ENCODE results near the gene HCRTR1. TPM values are rescaled to one million over a fixed set of nuclear protein-coding genes. Genes with fewer than 3 reads are reported as not detected.

Gene HCRTR1
- total and polyA plus RNA-seq, 2 donors (not counting 1 experiment from before 2014, with no cell fraction given): not detected

DNA sequence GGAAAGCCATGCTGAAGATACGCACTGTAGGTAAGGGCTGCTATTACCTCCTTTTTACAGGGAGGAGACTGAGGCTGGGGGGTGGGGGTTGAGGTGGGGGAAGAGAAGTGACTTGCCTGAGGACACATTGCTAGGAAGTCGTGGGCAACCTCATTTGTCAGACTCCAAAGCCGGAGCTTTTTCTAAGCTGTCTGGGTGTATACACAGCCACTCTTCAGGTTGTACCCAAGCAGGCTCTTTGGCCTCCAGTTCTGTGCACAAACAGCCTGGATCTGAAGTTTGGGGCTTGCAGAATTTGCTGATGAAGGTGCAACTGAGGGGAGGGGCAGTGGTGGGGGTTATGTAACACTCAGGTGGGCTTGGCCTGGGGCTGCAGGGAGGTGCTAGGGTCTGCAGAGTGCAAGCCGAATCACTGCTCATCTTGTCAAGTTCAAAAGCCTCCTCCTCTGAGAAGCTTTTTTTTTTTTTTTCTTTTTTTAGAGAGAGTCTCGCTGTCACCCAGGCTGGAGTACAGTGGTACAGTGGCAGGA is 24.3 kb upstream of the HCRTR1 start:
- H3K79me2 ChIP-seq (ENCODE audit: control insufficient read depth, insufficient read depth, low read length): no peaks in the 10 kb centered on the region
- H3K36me3 ChIP-seq (ENCODE audit: control insufficient read depth, insufficient read depth, low read length): no peaks in the 10 kb centered on the region
- no peak overlapping the region for H3K4me3 ChIP-seq (replicated peaks in 1 of 4; ENCODE audit: control extremely low read depth in 1 of 4, insufficient read depth in 1 of 4, low read depth in 3 of 4, low read length in 4 of 4)
- no peaks in the 10 kb centered on the region for H3K27me3 ChIP-seq (ENCODE audit: control insufficient read depth, insufficient read depth, low read length)
- no peaks in the 10 kb centered on the region for H3K9me3 ChIP-seq (ENCODE audit: control insufficient read depth, insufficient read depth, low read depth, low read length)
- no peaks in the 10 kb centered on the region for H4K20me1 ChIP-seq (ENCODE audit: control insufficient read depth, extremely low read depth, insufficient read depth, low read length)
- H3K9ac ChIP-seq (ENCODE audit: insufficient read depth, low read length): no peak overlapping the region
- H3K27ac ChIP-seq (ENCODE audit: insufficient read depth, low read length): no peak overlapping the region
- DNase-seq (ENCODE audit: low read depth in 2 of 2): no peak
- H2AFZ ChIP-seq (ENCODE audit: low read length): no peak overlapping the region
- TF ChIP-seq EZH2 (IDR thresholded peaks at IDR 0.05; ENCODE audit: low read length, missing control alignments) (no peak), CTCF (conservative IDR thresholded peaks at IDR 0.05 in 1 of 2, IDR thresholded peaks at IDR 0.05 in 1 of 2; ENCODE audit: low read depth in 1 of 2, low read length in 2 of 2) (no peak)
- H3K4me2 ChIP-seq (ENCODE audit: extremely low read depth, insufficient read depth, low read length): no peak overlapping the region
- H3K4me1 ChIP-seq (ENCODE audit: control insufficient read depth, extremely low read depth, insufficient read depth, low read length): peaks cover 2% of the 10 kb centered on the region

DNA sequence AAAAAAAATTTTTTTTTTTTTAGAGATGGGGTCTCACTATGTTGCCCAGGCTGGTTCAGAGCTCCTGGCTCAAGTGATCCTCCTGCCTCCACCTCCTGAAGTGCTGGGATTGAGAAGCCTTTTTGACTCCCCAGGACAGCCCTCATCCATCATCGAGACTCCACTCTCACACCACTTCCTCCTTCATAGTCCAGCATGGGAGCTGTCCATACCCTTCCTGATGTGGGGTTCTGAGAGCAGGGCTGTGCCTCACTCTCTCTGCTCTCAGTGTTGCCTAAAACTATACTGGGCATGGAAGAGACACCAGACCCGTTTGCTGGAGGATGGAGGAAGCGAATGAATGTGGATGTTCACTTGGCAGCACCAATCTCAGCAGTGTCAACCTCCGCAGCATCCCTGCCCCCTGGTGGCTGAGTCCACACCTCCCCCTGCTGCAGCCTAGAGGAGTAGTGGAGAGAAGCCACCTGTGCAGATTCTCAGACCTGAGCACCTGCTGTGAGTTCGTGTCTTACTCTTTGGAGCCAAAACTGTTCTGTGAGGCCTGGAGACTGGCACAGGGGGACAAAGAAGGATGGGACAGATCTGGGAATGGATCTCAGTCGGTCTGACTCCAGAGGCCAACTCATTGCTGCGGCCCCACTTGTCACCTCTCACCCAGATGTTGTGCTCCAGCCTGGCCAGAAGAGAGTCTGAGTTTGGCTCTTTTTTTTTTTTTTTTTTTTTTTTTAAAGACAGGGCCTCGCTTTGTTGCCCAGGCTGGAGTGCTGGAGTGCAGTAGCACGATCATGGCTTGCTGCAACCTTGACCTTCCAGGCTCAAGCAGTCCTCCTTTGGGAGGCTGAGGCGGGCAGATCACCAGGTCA is 23.5 kb upstream of the HCRTR1 start:
- H2AFZ ChIP-seq (ENCODE audit: low read length): no peak overlapping the region
- H3K36me3 ChIP-seq (ENCODE audit: control insufficient read depth, insufficient read depth, low read length): no peaks in the 10 kb centered on the region
- no peaks in the 10 kb centered on the region for H3K27me3 ChIP-seq (ENCODE audit: control insufficient read depth, insufficient read depth, low read length)
- H3K9me3 ChIP-seq (ENCODE audit: control insufficient read depth, insufficient read depth, low read depth, low read length): no peaks in the 10 kb centered on the region
- H3K4me3 ChIP-seq (replicated peaks in 1 of 4; ENCODE audit: control extremely low read depth in 1 of 4, insufficient read depth in 1 of 4, low read depth in 3 of 4, low read length in 4 of 4): no peak overlapping the region
- H3K79me2 ChIP-seq (ENCODE audit: control insufficient read depth, insufficient read depth, low read length): no peaks in the 10 kb centered on the region
- no peaks in the 10 kb centered on the region for H4K20me1 ChIP-seq (ENCODE audit: control insufficient read depth, extremely low read depth, insufficient read depth, low read length)
- no peak overlapping the region for H3K9ac ChIP-seq (ENCODE audit: insufficient read depth, low read length)
- no peak overlapping the region for H3K4me2 ChIP-seq (ENCODE audit: extremely low read depth, insufficient read depth, low read length)
- TF ChIP-seq EZH2 (IDR thresholded peaks at IDR 0.05; ENCODE audit: low read length, missing control alignments) (no peak), CTCF (conservative IDR thresholded peaks at IDR 0.05 in 1 of 2, IDR thresholded peaks at IDR 0.05 in 1 of 2; ENCODE audit: low read depth in 1 of 2, low read length in 2 of 2) (peak; percentile 92 to 95)
- H3K27ac ChIP-seq (ENCODE audit: insufficient read depth, low read length): no peak overlapping the region
- DNase-seq (ENCODE audit: low read depth in 2 of 2): peak; percentile 47 to 76
- no peaks in the 10 kb centered on the region for H3K4me1 ChIP-seq (ENCODE audit: control insufficient read depth, extremely low read depth, insufficient read depth, low read length)

- no peak overlapping the region for H3K27ac ChIP-seq (ENCODE audit: insufficient read depth, low read length)
- no peak overlapping the region for H3K4me2 ChIP-seq (ENCODE audit: extremely low read depth, insufficient read depth, low read length)
- H3K36me3 ChIP-seq (ENCODE audit: control insufficient read depth, insufficient read depth, low read length): no peaks in the 10 kb centered on the region
- no peaks in the 10 kb centered on the region for H3K79me2 ChIP-seq (ENCODE audit: control insufficient read depth, insufficient read depth, low read length)
- H3K9me3 ChIP-seq (ENCODE audit: control insufficient read depth, insufficient read depth, low read depth, low read length): no peaks in the 10 kb centered on the region
- H4K20me1 ChIP-seq (ENCODE audit: control insufficient read depth, extremely low read depth, insufficient read depth, low read length): no peaks in the 10 kb centered on the region
- H3K9ac ChIP-seq (ENCODE audit: insufficient read depth, low read length): no peak overlapping the region
- no peak overlapping the region for H3K4me3 ChIP-seq (replicated peaks in 1 of 4; ENCODE audit: control extremely low read depth in 1 of 4, insufficient read depth in 1 of 4, low read depth in 3 of 4, low read length in 4 of 4)
- no peaks in the 10 kb centered on the region for H3K27me3 ChIP-seq (ENCODE audit: control insufficient read depth, insufficient read depth, low read length)
- H2AFZ ChIP-seq (ENCODE audit: low read length): no peak overlapping the region
- no peaks in the 10 kb centered on the region for H3K4me1 ChIP-seq (ENCODE audit: control insufficient read depth, extremely low read depth, insufficient read depth, low read length)
- DNase-seq (ENCODE audit: low read depth in 2 of 2): no peak
- TF ChIP-seq CTCF (conservative IDR thresholded peaks at IDR 0.05 in 1 of 2, IDR thresholded peaks at IDR 0.05 in 1 of 2; ENCODE audit: low read depth in 1 of 2, low read length in 2 of 2) (no peak), EZH2 (IDR thresholded peaks at IDR 0.05; ENCODE audit: low read length, missing control alignments) (no peak)
Measured at GRCh38 chr1:31595836-31596736, 21.4 kb upstream of the HCRTR1 start.

Data from fibroblast of lung (primary cell).